IPS-18a (cell line): ENCODE data around the gene RPS6KA3.
"Not testable (repeated sequence)": the region's sequence is repeated elsewhere in the genome, so short reads cannot be mapped to it uniquely, and the experiment has no call there.

Experiments used
- H3K27ac ChIP-seq: one replicate; pipeline ENCODE4 v1.5.1; 2013; ENCODE audit warnings: low read length
- H3K27me3 ChIP-seq: one replicate; pipeline ENCODE4 v1.6.1; 2013; ENCODE audit warnings: mild to moderate bottlenecking, low read length; ENCODE audit not compliant: control insufficient read depth, insufficient read depth
- H3K36me3 ChIP-seq: one replicate; pipeline ENCODE4 v1.6.1; 2013; ENCODE audit warnings: low read depth, low read length; ENCODE audit not compliant: control insufficient read depth
- H3K4me1 ChIP-seq: one replicate; pipeline ENCODE4 v1.6.1; 2013; ENCODE audit warnings: low read depth, low read length; ENCODE audit not compliant: control insufficient read depth
- H3K4me3 ChIP-seq: one replicate; pipeline ENCODE4 v1.5.1; 2013; ENCODE audit warnings: low read length
- H3K9ac ChIP-seq: one replicate; pipeline ENCODE4 v1.6.1; 2013; ENCODE audit warnings: mild to moderate bottlenecking, low read length, moderate library complexity
- H3K9me3 ChIP-seq: one replicate; pipeline ENCODE4 v1.6.1; 2013; ENCODE audit warnings: low read depth, low read length; ENCODE audit not compliant: control insufficient read depth

The RPS6KA3 gene

DNA sequence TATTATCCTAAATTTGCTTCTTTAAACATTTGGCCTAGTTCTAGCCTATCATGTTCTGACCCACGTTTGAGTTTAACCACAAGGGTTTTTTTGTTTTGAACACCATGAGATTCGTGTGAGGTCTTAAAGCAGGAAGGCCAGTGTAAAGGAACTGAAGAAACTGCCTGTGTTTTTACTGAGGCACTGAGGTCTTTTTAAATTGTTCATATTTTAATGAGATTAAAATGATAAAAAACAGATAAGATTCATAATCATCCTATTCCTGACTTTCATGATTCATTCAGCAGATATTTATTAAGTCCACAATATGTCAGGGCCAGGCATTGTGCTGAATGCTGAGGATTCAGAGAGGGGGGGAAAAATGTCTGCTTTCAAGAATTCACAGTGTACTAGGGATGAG, 3.2 kb downstream of the RPS6KA3 start:
- no peaks in the 10 kb centered on the region for H3K36me3 ChIP-seq
- H3K27ac ChIP-seq = no peak overlapping the region
- H3K9ac ChIP-seq = no peak overlapping the region
- no peaks in the 10 kb centered on the region for H3K4me1 ChIP-seq
- peaks cover 16% of the 10 kb centered on the region for H3K27me3 ChIP-seq
- H3K4me3 ChIP-seq = no peak overlapping the region
- H3K9me3 ChIP-seq = peaks cover 4% of the 10 kb centered on the region

DNA sequence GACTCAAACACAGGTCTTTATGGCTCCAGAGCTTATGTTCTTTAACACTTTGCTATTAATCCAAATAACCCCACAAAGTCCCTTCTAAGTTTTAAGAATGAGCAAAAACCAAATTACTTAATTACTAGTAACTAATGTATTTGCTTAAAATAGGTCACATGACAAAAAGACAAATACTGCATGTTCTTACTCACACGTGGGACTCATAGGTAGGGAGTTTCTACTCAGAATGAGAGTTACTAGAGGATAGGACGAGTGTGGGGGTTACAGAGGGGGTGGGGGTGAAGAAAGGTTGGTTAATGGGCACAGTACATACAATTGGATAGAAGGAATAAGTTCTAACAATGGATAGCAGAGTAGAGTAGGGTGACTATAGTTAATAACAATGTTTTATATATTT, 5.8 kb downstream of the RPS6KA3 start:
- Histone ChIP-seq H3K27me3 (peaks cover 11% of the 10 kb centered on the region), H3K9me3 (peaks cover 9% of the 10 kb centered on the region), H3K36me3 (no peaks in the 10 kb centered on the region), H3K9ac (no peak overlapping the region), H3K27ac (no peak overlapping the region), H3K4me1 (no peaks in the 10 kb centered on the region), H3K4me3 (no peak overlapping the region)

DNA sequence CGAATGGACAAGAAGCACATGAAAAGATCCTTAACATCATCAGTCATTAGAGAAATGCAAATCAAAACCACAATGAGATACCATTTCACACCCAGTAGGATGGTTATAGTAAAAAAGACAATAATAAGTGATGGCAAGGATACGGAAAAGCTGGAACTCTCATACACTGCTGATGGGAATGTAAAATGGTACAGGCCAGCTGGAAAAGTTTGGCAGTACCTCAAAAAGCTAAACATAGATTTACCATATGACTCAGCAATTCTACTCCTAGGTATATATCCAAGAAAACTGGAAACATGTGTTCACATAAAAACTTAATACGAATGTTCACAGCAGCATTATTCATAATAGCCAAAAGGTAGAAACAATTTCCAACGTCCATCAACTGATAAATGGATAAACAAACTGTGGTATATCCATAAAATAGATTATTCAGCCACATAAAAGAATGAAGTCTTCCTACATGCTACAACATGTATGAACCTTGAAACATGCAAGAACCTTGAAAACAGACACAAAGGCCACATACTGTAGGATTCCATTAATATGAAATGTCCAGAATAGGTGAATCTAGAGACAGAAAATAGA, 11.9 kb downstream of the RPS6KA3 start:
- H3K9me3 ChIP-seq = peaks cover 12% of the 10 kb centered on the region
- no peak overlapping the region for H3K27ac ChIP-seq
- no peaks in the 10 kb centered on the region for H3K27me3 ChIP-seq
- no peak overlapping the region for H3K9ac ChIP-seq
- no peaks in the 10 kb centered on the region for H3K4me1 ChIP-seq
- no peaks in the 10 kb centered on the region for H3K36me3 ChIP-seq
- no peak overlapping the region for H3K4me3 ChIP-seq

DNA sequence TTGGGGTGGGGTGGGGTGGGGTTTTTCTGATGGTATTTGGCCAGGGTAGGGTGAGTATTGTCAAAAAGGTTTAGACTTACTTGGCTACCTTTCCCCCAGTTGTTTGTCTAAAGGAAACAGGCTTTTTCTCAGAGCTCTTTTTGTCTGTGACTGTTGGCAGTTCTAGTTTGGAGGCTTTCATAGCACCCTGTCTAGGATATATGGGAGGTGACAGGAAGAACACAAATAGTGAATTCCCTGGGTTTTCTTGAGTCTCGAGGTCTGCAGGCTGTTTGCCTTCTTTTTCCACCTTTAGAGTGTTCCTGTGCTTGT, 13.5 kb downstream of the RPS6KA3 start:
- Histone ChIP-seq H3K9me3 (peaks cover 17% of the 10 kb centered on the region), H3K27me3 (no peaks in the 10 kb centered on the region), H3K9ac (no peak overlapping the region), H3K27ac (no peak overlapping the region), H3K4me3 (no peak overlapping the region), H3K4me1 (no peaks in the 10 kb centered on the region), H3K36me3 (no peaks in the 10 kb centered on the region)

DNA sequence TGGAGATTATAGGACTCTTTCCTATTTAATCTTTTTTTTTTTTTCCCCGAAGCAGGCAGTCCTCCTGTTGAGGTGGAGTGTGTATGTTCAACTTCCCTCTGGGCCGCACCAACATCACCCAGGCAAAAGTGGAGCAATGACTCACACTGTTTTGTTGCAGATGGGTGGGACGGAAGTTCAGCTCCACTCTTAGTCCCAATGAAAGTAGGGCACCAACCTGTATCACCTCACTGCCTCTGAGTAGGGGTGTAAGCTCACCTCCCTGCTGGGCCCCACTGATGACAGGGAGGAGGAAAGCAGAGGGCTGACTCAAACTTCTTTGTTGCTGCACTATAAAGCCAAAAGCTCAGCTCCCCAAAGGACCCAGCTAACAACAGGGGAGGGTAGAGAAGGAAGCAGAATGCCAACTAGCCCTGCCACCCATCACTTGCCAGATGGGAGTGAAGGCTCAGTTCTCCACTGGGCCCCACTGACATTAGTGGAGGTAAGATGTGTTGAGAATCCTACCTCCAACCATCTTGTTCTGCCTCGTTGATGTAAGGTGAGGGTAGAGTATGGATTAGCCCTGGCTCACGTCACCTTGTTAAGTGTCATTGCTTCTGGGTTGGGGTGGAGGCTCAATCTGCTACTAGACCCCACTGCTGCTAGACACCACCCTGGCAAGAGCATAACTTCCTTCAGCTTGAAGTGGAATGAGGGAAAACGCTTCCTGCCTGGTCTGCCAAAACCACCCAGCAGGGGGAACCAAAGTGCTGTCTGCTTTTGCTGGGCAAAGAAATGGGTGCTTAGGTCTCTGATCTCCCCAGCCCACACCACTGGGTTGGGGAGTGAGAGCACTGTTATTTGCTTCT, 14.1 kb downstream of the RPS6KA3 start:
- H3K9ac ChIP-seq = no peak overlapping the region
- H3K27me3 ChIP-seq = no peaks in the 10 kb centered on the region
- H3K4me3 ChIP-seq = no peak overlapping the region
- H3K27ac ChIP-seq = no peak overlapping the region
- H3K36me3 ChIP-seq = no peaks in the 10 kb centered on the region
- H3K9me3 ChIP-seq = peaks cover 17% of the 10 kb centered on the region
- H3K4me1 ChIP-seq = no peaks in the 10 kb centered on the region

DNA sequence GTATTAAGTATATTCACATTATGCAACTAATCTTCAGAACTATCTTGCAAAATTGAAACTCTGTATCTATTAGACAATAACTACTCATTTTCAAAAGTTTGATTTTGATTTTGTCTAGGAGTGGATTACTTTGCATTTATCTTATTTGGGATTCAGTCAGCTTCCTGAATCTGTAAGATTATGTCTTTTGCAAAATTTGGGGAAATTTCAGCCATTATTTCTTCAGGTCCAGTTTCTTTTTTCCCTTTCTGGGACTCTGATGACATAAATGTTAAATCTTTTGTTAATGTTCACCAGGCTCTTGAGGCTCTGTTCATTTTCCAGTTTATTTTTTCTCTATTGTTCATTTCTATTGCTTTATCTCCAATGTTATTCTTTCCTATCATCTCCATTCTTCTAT, 15.0 kb downstream of the RPS6KA3 start:
- H3K4me3 ChIP-seq = no peak overlapping the region
- no peak overlapping the region for H3K9ac ChIP-seq
- H3K27me3 ChIP-seq = no peaks in the 10 kb centered on the region
- no peak overlapping the region for H3K27ac ChIP-seq
- H3K9me3 ChIP-seq = peaks cover 14% of the 10 kb centered on the region
- no peaks in the 10 kb centered on the region for H3K4me1 ChIP-seq
- no peaks in the 10 kb centered on the region for H3K36me3 ChIP-seq

DNA sequence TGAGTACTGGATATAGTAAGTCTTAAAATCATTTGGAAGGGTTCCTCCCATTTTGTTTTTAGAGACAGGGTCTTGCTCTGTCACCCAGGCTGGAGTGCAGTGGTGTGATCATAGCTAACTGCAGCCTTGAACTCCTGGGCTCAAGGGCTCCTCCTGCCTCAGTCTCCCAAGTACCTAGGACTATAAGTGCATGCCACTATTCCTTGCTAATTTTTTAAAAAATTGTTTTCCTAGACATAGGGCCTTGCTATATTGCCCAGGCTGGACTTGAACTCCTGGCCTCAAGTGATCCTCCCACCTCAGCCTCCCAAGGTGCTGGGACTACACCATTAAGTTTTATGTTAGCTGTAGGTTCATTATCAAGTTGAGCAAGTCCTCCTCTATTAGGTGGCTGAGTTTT, 16.6 kb downstream of the RPS6KA3 start:
- peaks cover 12% of the 10 kb centered on the region for H3K9me3 ChIP-seq
- H3K27ac ChIP-seq, H3K36me3 ChIP-seq, H3K9ac ChIP-seq, H3K27me3 ChIP-seq, H3K4me3 ChIP-seq, H3K4me1 ChIP-seq: not testable (repeated sequence)

DNA sequence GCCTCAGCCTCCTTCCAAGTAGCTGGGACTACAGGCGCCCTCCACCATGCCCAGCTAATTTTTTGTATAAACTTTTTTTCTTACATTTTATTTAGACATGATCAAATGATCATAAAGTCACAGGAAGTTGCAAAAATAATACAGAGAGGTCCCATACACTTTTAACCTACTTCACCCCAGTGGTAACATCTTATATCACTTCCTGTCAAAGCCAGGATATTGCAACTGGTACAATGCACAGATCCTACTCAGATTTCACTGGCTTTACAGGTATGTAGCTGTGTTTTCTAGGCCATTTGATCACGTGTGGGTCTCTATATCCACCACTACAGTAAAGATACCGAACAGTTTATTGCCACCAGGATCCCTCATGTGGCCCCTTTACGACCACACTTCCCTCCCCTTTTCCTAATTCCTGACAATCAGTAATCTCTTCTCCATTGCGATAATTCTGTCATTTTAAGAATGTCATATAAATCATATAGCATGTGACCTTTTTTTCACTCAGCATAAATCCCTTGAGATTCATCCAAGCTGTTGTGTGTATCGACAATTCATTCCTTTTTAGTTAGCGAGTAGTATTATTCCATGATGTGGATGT, 18.0 kb downstream of the RPS6KA3 start:
- no peak overlapping the region for H3K27ac ChIP-seq
- H3K27me3 ChIP-seq = no peaks in the 10 kb centered on the region
- H3K9ac ChIP-seq = no peak overlapping the region
- H3K4me3 ChIP-seq = no peak overlapping the region
- H3K4me1 ChIP-seq = no peaks in the 10 kb centered on the region
- no peaks in the 10 kb centered on the region for H3K36me3 ChIP-seq
- peaks cover 16% of the 10 kb centered on the region for H3K9me3 ChIP-seq

DNA sequence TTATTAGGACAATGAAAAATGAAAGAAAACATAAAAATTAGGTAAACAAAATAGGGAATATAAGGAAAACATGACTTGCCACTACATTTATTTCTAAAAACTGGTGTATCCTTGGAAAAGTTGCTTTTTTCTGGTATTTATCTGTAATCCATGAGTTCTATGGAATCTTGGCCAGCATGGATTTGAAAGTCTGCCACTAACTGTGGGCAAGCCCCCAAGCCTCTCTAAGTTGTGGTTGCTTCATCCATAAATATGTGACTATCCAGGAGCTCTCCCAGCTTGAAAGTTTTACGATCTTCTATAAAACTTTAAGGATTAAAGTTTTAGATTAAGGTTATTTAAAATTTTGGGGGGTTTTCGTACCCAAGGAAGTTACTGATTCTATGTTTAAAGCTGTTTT, 21.8 kb downstream of the RPS6KA3 start:
- no peaks in the 10 kb centered on the region for H3K4me1 ChIP-seq
- H3K9me3 ChIP-seq = peaks cover 22% of the 10 kb centered on the region
- H3K4me3 ChIP-seq = no peak overlapping the region
- H3K9ac ChIP-seq = no peak overlapping the region
- H3K27me3 ChIP-seq = no peaks in the 10 kb centered on the region
- no peak overlapping the region for H3K27ac ChIP-seq
- H3K36me3 ChIP-seq = no peaks in the 10 kb centered on the region

DNA sequence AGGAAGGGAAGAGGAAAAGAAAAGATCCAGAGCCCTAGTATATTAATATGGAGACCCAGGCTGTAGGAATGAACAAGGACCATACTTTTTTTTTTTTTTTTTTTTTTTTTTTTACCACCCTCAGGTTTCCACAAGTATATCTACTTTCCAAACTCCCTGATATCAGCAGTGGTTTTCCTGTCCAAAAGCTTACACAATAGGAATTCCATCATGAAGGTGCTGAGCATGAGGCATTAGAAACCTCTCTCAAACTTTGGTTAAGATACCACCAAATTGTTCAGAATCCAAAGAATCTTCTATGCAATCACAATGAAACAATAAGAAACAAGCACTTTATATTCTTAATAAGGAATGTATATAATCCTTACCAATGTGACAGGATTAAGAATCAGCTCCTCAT, 26.5 kb downstream of the RPS6KA3 start:
- no peak overlapping the region for H3K4me3 ChIP-seq
- no peaks in the 10 kb centered on the region for H3K36me3 ChIP-seq
- H3K27ac ChIP-seq = no peak overlapping the region
- H3K9ac ChIP-seq = no peak overlapping the region
- no peaks in the 10 kb centered on the region for H3K27me3 ChIP-seq
- H3K4me1 ChIP-seq = no peaks in the 10 kb centered on the region
- H3K9me3 ChIP-seq = peaks cover 36% of the 10 kb centered on the region

DNA sequence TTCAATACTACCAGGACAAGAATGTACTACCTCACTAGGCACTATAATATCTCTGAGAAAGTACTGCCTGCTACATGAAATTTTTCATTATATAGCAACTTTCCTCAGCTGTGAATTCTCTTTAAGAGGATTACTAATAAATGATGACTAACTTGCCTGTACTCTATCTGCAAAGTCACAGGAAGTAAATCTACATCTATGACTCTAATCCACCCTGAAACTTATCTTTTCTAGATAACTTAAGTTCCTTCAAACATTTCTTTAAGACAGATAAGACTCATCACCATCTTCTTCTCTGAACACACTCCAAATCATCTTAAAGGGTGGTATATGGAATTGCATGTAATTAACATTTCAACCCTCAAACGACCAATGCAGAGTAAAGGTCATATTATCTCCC, 28.8 kb downstream of the RPS6KA3 start:
- Histone ChIP-seq H3K9me3 (peaks cover 41% of the 10 kb centered on the region), H3K9ac (no peak overlapping the region), H3K27me3 (no peaks in the 10 kb centered on the region), H3K4me1 (no peaks in the 10 kb centered on the region), H3K27ac (no peak overlapping the region), H3K4me3 (no peak overlapping the region), H3K36me3 (no peaks in the 10 kb centered on the region)

DNA sequence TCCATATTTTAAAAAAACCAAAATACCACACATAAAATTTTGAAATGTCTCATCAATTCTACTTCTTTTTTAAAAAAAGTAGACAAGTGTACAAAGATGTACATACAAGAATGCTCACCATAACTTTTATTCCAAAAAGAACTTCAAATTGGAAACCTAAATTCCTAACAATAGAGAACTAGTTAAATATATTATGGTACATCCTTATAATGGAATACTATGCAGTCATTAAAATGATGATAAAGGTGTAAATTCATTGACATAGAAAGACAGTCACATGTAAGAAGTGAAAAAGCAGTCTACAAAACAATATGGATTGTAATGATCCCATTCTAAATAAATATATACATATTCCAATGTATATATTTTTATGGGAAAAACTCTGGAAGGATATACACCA, 31.0 kb downstream of the RPS6KA3 start:
- no peaks in the 10 kb centered on the region for H3K36me3 ChIP-seq
- no peaks in the 10 kb centered on the region for H3K27me3 ChIP-seq
- H3K4me1 ChIP-seq = no peaks in the 10 kb centered on the region
- no peak overlapping the region for H3K9ac ChIP-seq
- H3K9me3 ChIP-seq = peaks cover 37% of the 10 kb centered on the region
- no peak overlapping the region for H3K4me3 ChIP-seq
- H3K27ac ChIP-seq = no peak overlapping the region
